PC-9 (cell line): ENCODE measurements around the gene TMTC2.

Experiments used
- EZH2 ChIP-seq: fragments of 200-600 bp; sonication (generic); IDR thresholded peaks from 2 replicates; pipeline ENCODE4 v1.8.0; 2017; ENCODE audit warnings: antibody characterized with exemption, low read depth
- TF ChIP-seq, protein P1 (sequence below): fragments of 200-600 bp; sonication (generic); conservative IDR thresholded peaks from 2 replicates; pipeline ENCODE4 v1.6.1; 2017; ENCODE audit warnings: mixed run types, antibody characterized with exemption, mild to moderate bottlenecking, moderate library complexity

DNA sequence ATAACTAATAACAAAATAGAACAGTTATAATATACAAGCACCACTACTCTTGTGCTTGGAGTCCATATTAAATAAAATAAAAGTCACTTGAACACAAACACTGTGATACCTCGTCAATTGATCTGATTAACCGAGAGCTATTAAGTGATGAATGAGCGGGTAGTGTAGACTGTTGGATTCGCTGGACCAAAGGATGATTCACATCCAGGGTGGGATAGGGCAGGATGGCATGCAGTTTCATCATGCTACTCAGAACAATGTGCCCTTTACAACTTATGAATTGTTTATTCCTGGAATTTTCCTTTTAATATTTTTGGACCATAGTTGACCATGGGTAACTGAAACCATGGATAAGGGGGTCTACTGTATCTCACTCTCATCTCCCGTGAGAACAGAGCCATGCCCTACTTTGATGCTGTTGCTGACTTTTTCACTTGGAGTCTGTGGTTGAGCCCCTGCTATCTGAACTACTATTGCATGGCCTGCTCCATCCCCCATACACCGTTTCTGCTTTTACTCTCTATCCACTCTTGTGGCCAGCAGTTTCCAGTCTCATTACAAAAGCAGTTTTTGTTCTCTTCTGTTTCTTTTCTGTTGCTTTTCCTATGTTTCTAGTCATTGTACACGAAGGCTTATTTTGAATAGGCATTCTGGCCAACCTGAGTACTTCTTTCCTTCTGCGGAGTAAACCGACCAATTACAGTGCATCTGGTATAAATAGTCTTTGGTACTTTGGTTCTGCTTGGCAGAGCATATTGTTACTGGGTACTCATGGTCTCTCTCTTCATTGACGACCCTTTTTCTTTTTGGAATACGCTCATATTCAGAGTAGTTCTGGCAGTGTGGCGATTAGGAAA, 12.2 kb downstream of the TMTC2 start:
- TF ChIP-seq, protein P1, sequence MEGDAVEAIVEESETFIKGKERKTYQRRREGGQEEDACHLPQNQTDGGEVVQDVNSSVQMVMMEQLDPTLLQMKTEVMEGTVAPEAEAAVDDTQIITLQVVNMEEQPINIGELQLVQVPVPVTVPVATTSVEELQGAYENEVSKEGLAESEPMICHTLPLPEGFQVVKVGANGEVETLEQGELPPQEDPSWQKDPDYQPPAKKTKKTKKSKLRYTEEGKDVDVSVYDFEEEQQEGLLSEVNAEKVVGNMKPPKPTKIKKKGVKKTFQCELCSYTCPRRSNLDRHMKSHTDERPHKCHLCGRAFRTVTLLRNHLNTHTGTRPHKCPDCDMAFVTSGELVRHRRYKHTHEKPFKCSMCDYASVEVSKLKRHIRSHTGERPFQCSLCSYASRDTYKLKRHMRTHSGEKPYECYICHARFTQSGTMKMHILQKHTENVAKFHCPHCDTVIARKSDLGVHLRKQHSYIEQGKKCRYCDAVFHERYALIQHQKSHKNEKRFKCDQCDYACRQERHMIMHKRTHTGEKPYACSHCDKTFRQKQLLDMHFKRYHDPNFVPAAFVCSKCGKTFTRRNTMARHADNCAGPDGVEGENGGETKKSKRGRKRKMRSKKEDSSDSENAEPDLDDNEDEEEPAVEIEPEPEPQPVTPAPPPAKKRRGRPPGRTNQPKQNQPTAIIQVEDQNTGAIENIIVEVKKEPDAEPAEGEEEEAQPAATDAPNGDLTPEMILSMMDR, result no peak
- no peak for TF ChIP-seq EZH2
